ENCODE data around the gene CCER1. TPM values are rescaled to one million over a fixed set of nuclear protein-coding genes. Genes with fewer than 3 reads are reported as not detected.

The CCER1 gene
- total and polyA plus RNA-seq, 2 donors (not counting 1 experiment from before 2014, with no cell fraction given): not detected

DNA sequence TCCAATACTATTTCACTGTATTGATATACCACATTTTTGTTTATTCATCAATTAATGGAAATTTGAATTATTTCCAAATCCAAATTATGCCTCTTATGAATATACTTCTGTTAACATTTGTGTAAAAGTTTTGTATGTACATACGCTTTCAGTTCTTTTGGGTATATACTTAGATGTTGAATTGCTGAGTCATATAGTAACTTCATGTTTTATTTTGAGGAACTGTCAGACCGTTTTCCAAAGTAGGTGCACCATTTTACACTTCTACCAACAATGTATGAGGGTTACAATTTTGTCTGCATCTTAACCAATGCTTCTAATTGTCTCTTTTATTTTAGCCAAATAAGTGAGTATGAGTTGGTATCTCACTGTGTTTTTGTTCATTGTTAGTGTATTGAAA lies 10.2 kb upstream of the CCER1 start:
- H3K4me2 ChIP-seq (ENCODE audit: extremely low read depth, insufficient read depth, low read length): no peak overlapping the region
- H3K27me3 ChIP-seq (ENCODE audit: control insufficient read depth, insufficient read depth, low read length): no peaks in the 10 kb centered on the region
- no peak for TF ChIP-seq CTCF (conservative IDR thresholded peaks at IDR 0.05 in 1 of 2, IDR thresholded peaks at IDR 0.05 in 1 of 2; ENCODE audit: low read depth in 1 of 2, low read length in 2 of 2)
- no peak for TF ChIP-seq EZH2 (IDR thresholded peaks at IDR 0.05; ENCODE audit: low read length, missing control alignments)
- no peak for DNase-seq (ENCODE audit: low read depth in 2 of 2)
- H3K9ac ChIP-seq (ENCODE audit: insufficient read depth, low read length): no peak overlapping the region
- H4K20me1 ChIP-seq (ENCODE audit: control insufficient read depth, extremely low read depth, insufficient read depth, low read length): no peaks in the 10 kb centered on the region
- no peak overlapping the region for H2AFZ ChIP-seq (ENCODE audit: low read length)
- no peak overlapping the region for H3K4me3 ChIP-seq (replicated peaks in 1 of 4; ENCODE audit: control extremely low read depth in 1 of 4, insufficient read depth in 1 of 4, low read depth in 3 of 4, low read length in 4 of 4)
- H3K9me3 ChIP-seq (ENCODE audit: control insufficient read depth, insufficient read depth, low read depth, low read length): no peaks in the 10 kb centered on the region
- H3K4me1 ChIP-seq (ENCODE audit: control insufficient read depth, extremely low read depth, insufficient read depth, low read length): no peaks in the 10 kb centered on the region
- no peaks in the 10 kb centered on the region for H3K36me3 ChIP-seq (ENCODE audit: control insufficient read depth, insufficient read depth, low read length)
- H3K27ac ChIP-seq (ENCODE audit: insufficient read depth, low read length): no peak overlapping the region
- no peaks in the 10 kb centered on the region for H3K79me2 ChIP-seq (ENCODE audit: control insufficient read depth, insufficient read depth, low read length)

GRCh38 chr12:90964616-90965015 lies 9.6 kb upstream of the CCER1 start:
- H3K36me3 ChIP-seq (ENCODE audit: control insufficient read depth, insufficient read depth, low read length): no peaks in the 10 kb centered on the region
- H3K27me3 ChIP-seq (ENCODE audit: control insufficient read depth, insufficient read depth, low read length): no peaks in the 10 kb centered on the region
- H4K20me1 ChIP-seq (ENCODE audit: control insufficient read depth, extremely low read depth, insufficient read depth, low read length): no peaks in the 10 kb centered on the region
- TF ChIP-seq CTCF (conservative IDR thresholded peaks at IDR 0.05 in 1 of 2, IDR thresholded peaks at IDR 0.05 in 1 of 2; ENCODE audit: low read depth in 1 of 2, low read length in 2 of 2) (no peak), EZH2 (IDR thresholded peaks at IDR 0.05; ENCODE audit: low read length, missing control alignments) (no peak)
- no peak overlapping the region for H3K4me3 ChIP-seq (replicated peaks in 1 of 4; ENCODE audit: control extremely low read depth in 1 of 4, insufficient read depth in 1 of 4, low read depth in 3 of 4, low read length in 4 of 4)
- no peaks in the 10 kb centered on the region for H3K4me1 ChIP-seq (ENCODE audit: control insufficient read depth, extremely low read depth, insufficient read depth, low read length)
- H3K27ac ChIP-seq (ENCODE audit: insufficient read depth, low read length): no peak overlapping the region
- H3K79me2 ChIP-seq (ENCODE audit: control insufficient read depth, insufficient read depth, low read length): no peaks in the 10 kb centered on the region
- DNase-seq (ENCODE audit: low read depth in 2 of 2): no peak
- no peak overlapping the region for H3K9ac ChIP-seq (ENCODE audit: insufficient read depth, low read length)
- H2AFZ ChIP-seq (ENCODE audit: low read length): no peak overlapping the region
- no peak overlapping the region for H3K4me2 ChIP-seq (ENCODE audit: extremely low read depth, insufficient read depth, low read length)
- no peaks in the 10 kb centered on the region for H3K9me3 ChIP-seq (ENCODE audit: control insufficient read depth, insufficient read depth, low read depth, low read length)

GRCh38 chr12:90963946-90964345 lies 9.0 kb upstream of the CCER1 start:
- H3K36me3 ChIP-seq (ENCODE audit: control insufficient read depth, insufficient read depth, low read length): no peaks in the 10 kb centered on the region
- H2AFZ ChIP-seq (ENCODE audit: low read length): no peak overlapping the region
- no peak overlapping the region for H3K4me3 ChIP-seq (replicated peaks in 1 of 4; ENCODE audit: control extremely low read depth in 1 of 4, insufficient read depth in 1 of 4, low read depth in 3 of 4, low read length in 4 of 4)
- H3K79me2 ChIP-seq (ENCODE audit: control insufficient read depth, insufficient read depth, low read length): no peaks in the 10 kb centered on the region
- no peaks in the 10 kb centered on the region for H3K27me3 ChIP-seq (ENCODE audit: control insufficient read depth, insufficient read depth, low read length)
- TF ChIP-seq EZH2 (IDR thresholded peaks at IDR 0.05; ENCODE audit: low read length, missing control alignments): no peak
- TF ChIP-seq CTCF (conservative IDR thresholded peaks at IDR 0.05 in 1 of 2, IDR thresholded peaks at IDR 0.05 in 1 of 2; ENCODE audit: low read depth in 1 of 2, low read length in 2 of 2): no peak
- no peak for DNase-seq (ENCODE audit: low read depth in 2 of 2)
- no peaks in the 10 kb centered on the region for H3K9me3 ChIP-seq (ENCODE audit: control insufficient read depth, insufficient read depth, low read depth, low read length)
- H3K4me2 ChIP-seq (ENCODE audit: extremely low read depth, insufficient read depth, low read length): no peak overlapping the region
- no peaks in the 10 kb centered on the region for H4K20me1 ChIP-seq (ENCODE audit: control insufficient read depth, extremely low read depth, insufficient read depth, low read length)
- no peaks in the 10 kb centered on the region for H3K4me1 ChIP-seq (ENCODE audit: control insufficient read depth, extremely low read depth, insufficient read depth, low read length)
- no peak overlapping the region for H3K27ac ChIP-seq (ENCODE audit: insufficient read depth, low read length)
- no peak overlapping the region for H3K9ac ChIP-seq (ENCODE audit: insufficient read depth, low read length)

All from fibroblast of lung (primary cell).